Effector CD8-positive, alpha-beta T cell (primary cell): Measurements from ENCODE around the gene DIDO1.
A peak's percentile ranks its signal among the peaks of the same experiment; 100 is the strongest.

Source experiments
- DNase-seq: peaks from one replicate; lab custom pipeline; 2025; lab: John Stamatoyannopoulos, UW
- total RNA-seq, 4 experiments: gene quantifications; one replicate each; lab custom pipeline; 2026; lab: John Stamatoyannopoulos, UW

DIDO1 gene
- total RNA-seq: 242 to 389 (median 380) reads per million in 4 experiments

GRCh38 chr20:62926229-62927127, at the start of gene DIDO1:
TSS of gene DIDO1 (minus strand) at chr20:62926505.
- DNase-seq: peak; percentile 75

- no peak for DNase-seq
Measured at GRCh38 chr20:62975251-62975760, 49.0 kb upstream of the DIDO1 start.

GRCh38 chr20:62972845-62973745, 46.8 kb upstream of the DIDO1 start:
- no peak for DNase-seq

- peak; percentile 73 for DNase-seq
Measured at GRCh38 chr20:62971950-62972844, 45.9 kb upstream of the DIDO1 start.

- DNase-seq: no peak
Measured at GRCh38 chr20:62971211-62971949, 45.1 kb upstream of the DIDO1 start.

- DNase-seq: no peak
Measured at GRCh38 chr20:62970307-62971210, 44.3 kb upstream of the DIDO1 start.

- no peak for DNase-seq
Measured at GRCh38 chr20:62969939-62970306, 43.6 kb upstream of the DIDO1 start.

- no peak for DNase-seq
Measured at GRCh38 chr20:62969179-62969760, 43.0 kb upstream of the DIDO1 start.

GRCh38 chr20:62968378-62969178, 42.3 kb upstream of the DIDO1 start:
- DNase-seq: no peak

- DNase-seq: no peak
Measured at GRCh38 chr20:62967628-62968351, 41.5 kb upstream of the DIDO1 start.

- DNase-seq: no peak
Measured at GRCh38 chr20:62967149-62967501, 40.8 kb upstream of the DIDO1 start.

GRCh38 chr20:62966212-62967148, 40.2 kb upstream of the DIDO1 start:
- no peak for DNase-seq

- DNase-seq: no peak
Measured at GRCh38 chr20:62965363-62965771, 39.1 kb upstream of the DIDO1 start.

GRCh38 chr20:62964700-62965099, 38.4 kb upstream of the DIDO1 start:
- no peak for DNase-seq

GRCh38 chr20:62963614-62964397, 37.5 kb upstream of the DIDO1 start:
- no peak for DNase-seq
